ENCODE results near the gene KCNIP4. TPM values are rescaled to one million over a fixed set of nuclear protein-coding genes. Genes with fewer than 3 reads are reported as not detected.

Gene KCNIP4
- total and polyA plus RNA-seq, 3 donors from 2014 or later: 0.68 TPM; not detected in 2

DNA sequence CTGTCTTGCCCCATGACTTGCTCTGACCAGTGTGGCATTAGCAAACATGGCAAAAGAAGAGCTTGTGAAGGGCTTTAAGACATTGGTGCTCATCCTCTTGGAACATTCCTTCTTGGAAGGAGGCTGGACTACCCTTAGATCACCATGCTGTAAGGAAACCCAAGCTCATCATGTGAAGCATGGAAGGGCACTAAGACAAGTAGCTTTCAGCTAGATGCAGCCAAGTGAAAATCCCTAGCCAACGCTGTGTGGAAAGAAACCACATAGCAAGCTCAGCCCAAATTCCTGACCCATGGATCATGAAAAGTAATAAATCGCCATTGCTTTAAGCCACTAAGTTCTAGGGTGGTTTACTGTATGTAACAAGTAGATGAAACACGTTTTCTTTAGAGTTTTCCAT is 1260.7 kb downstream of the KCNIP4 start:
- intact Hi-C loops (cut with DNase I; ENCODE audit: low total_unique reads): loop anchor here (10.0 kb wide), 1 partner anchor 143 kb away; no protein-coding TSS in a partner anchor

GRCh38 chr4:20684852-20685763 is 1263.5 kb downstream of the KCNIP4 start:
- Histone ChIP-seq H3K27ac (no peak overlapping the region), H3K27me3 (no peaks in the 10 kb centered on the region), H3K36me3 (ENCODE audit: low read depth, missing control alignments) (no peaks in the 10 kb centered on the region), H3K9me3 (no peaks in the 10 kb centered on the region), H3K4me3 (no peak overlapping the region), H3K4me1 (no peaks in the 10 kb centered on the region)
- intact Hi-C loops (cut with DNase I; ENCODE audit: low total_unique reads): loop anchor here (10.0 kb wide), 1 partner anchor 140 kb away; no protein-coding TSS in a partner anchor
- WGBS, 2 donors: 40 to 43% methylated on average over 6 of the region's 6 CpGs
- DNase-seq: no peak
- TF ChIP-seq POLR2A (IDR thresholded peaks at IDR 0.05) (no peak), CTCF (IDR thresholded peaks at IDR 0.05) (peak; percentile 50 to 69 (median 56))

More for the DNA sequence above, 1260.7 kb downstream of the KCNIP4 start:
- Histone ChIP-seq H3K9me3 (no peaks in the 10 kb centered on the region), H3K4me3 (no peak overlapping the region), H3K27ac (no peak overlapping the region), H3K4me1 (no peaks in the 10 kb centered on the region), H3K36me3 (ENCODE audit: low read depth, missing control alignments) (no peaks in the 10 kb centered on the region), H3K27me3 (no peaks in the 10 kb centered on the region)
- TF ChIP-seq POLR2A (IDR thresholded peaks at IDR 0.05): no peak
- TF ChIP-seq CTCF (IDR thresholded peaks at IDR 0.05): no peak
- 55% methylated on average over 3 of the region's 3 CpGs for WGBS, 2 donors
- DNase-seq: no peak

DNA sequence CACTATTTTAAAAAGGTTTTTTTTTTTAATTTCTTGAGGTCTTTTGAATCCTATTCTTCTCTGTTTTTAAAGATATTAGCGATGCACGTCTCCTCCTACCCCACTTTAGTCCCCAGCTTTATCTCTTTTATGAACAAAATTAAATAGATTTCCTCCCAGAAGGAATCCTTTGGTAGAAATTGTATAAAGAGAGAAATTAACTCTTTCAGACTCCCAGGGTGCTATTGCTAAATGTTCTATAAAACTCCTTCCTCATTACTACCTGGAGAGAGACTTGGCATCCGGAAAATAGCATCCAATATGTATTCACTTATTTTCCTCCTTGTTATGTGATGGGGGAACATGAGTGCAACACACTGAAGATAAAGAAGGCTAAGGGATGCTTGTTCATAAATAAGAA is 1264.8 kb downstream of the KCNIP4 start:
- Histone ChIP-seq H3K27me3 (no peaks in the 10 kb centered on the region), H3K27ac (no peak overlapping the region), H3K4me3 (no peak overlapping the region), H3K36me3 (ENCODE audit: low read depth, missing control alignments) (no peaks in the 10 kb centered on the region), H3K4me1 (no peaks in the 10 kb centered on the region), H3K9me3 (no peaks in the 10 kb centered on the region)
- TF ChIP-seq POLR2A (IDR thresholded peaks at IDR 0.05): no peak
- no peak for DNase-seq
- intact Hi-C loops (cut with DNase I; ENCODE audit: low total_unique reads): loop anchor here (10.0 kb wide), 1 partner anchor 139 kb away; no protein-coding TSS in a partner anchor
- 79 to 83% methylated on average over 3 of the region's 3 CpGs for WGBS, 2 donors

- no peaks in the 10 kb centered on the region for H3K27me3 ChIP-seq
- no peaks in the 10 kb centered on the region for H3K36me3 ChIP-seq (ENCODE audit: low read depth, missing control alignments)
- no peaks in the 10 kb centered on the region for H3K9me3 ChIP-seq
- no peaks in the 10 kb centered on the region for H3K4me1 ChIP-seq
- TF ChIP-seq POLR2A (IDR thresholded peaks at IDR 0.05) (no peak), CTCF (IDR thresholded peaks at IDR 0.05) (no peak)
- H3K27ac ChIP-seq: no peak overlapping the region
- DNase-seq: no peak
- no peak overlapping the region for H3K4me3 ChIP-seq
- WGBS, 2 donors: 48 to 52% methylated on average over 3 of the region's 3 CpGs
- intact Hi-C loops (cut with DNase I; ENCODE audit: low total_unique reads): loop anchor here (10.0 kb wide), 1 partner anchor 138 kb away; no protein-coding TSS in a partner anchor
Observed at GRCh38 chr4:20682853-20683252, 1265.7 kb downstream of the KCNIP4 start.

GRCh38 chr4:20681271-20681670 is 1267.3 kb downstream of the KCNIP4 start:
- DNase-seq: no peak
- H3K9me3 ChIP-seq: no peaks in the 10 kb centered on the region
- H3K4me1 ChIP-seq: no peaks in the 10 kb centered on the region
- H3K27ac ChIP-seq: no peak overlapping the region
- no peaks in the 10 kb centered on the region for H3K27me3 ChIP-seq
- intact Hi-C loops (cut with DNase I; ENCODE audit: low total_unique reads): loop anchor here (10.0 kb wide), 1 partner anchor 136 kb away; no protein-coding TSS in a partner anchor
- no peaks in the 10 kb centered on the region for H3K36me3 ChIP-seq (ENCODE audit: low read depth, missing control alignments)
- 25 to 45% methylated on average over 1 of the region's 1 CpG for WGBS, 2 donors
- H3K4me3 ChIP-seq: no peak overlapping the region
- no peak for TF ChIP-seq POLR2A (IDR thresholded peaks at IDR 0.05)
- TF ChIP-seq CTCF (IDR thresholded peaks at IDR 0.05): no peak
